SU-DHL-6 (cell line): Measurements from ENCODE around the gene ZNF662.

Source experiments
- H2AFZ ChIP-seq: fragments of 200-600 bp; sonication (generic); 2 replicates; pipeline ENCODE4 v1.6.1; 2014; ENCODE audit warnings: low read depth, mild to moderate bottlenecking, moderate library complexity, mixed read lengths, antibody characterized with exemption, low read length; ENCODE audit not compliant: severe bottlenecking
- H3F3A ChIP-seq: fragments of 200-600 bp; shearing (Covaris generic); 2 replicates; pipeline ENCODE4 v1.6.0; 2016; ENCODE audit warnings: antibody characterized with exemption, mild to moderate bottlenecking; ENCODE audit not compliant: insufficient read depth
- H3K27ac ChIP-seq: fragments of 200-600 bp; sonication (generic); 2 replicates; pipeline ENCODE4 v1.5.1; 2016; ENCODE audit warnings: low read depth, mild to moderate bottlenecking, low read length, moderate library complexity, mixed read lengths
- H3K27me3 ChIP-seq: fragments of 200-600 bp; sonication (generic), shearing (Covaris generic); 2 replicates; pipeline ENCODE4 v1.6.0; 2014; ENCODE audit warnings: mild to moderate bottlenecking, low read length
- H3K36me3 ChIP-seq: fragments of 200-600 bp; sonication (generic); 2 replicates; pipeline ENCODE4 v1.6.1; 2014; ENCODE audit warnings: mild to moderate bottlenecking, low read length, mixed read lengths
- H3K4me2 ChIP-seq: fragments of 300-600, 200-600 bp; shearing (Covaris generic), sonication (generic); 2 replicates; pipeline ENCODE4 v1.6.0; 2014; ENCODE audit warnings: low read length, low read depth, mild to moderate bottlenecking; ENCODE audit not compliant: poor library complexity, severe bottlenecking
- H3K4me3 ChIP-seq: fragments of 200-600 bp; sonication (generic); 2 replicates; pipeline ENCODE4 v1.5.1; 2014; ENCODE audit warnings: antibody characterized with exemption, low read length, mild to moderate bottlenecking, mixed read lengths; ENCODE audit not compliant: insufficient read depth, poor library complexity, severe bottlenecking
- H3K79me2 ChIP-seq: fragments of 200-600 bp; sonication (generic); 2 replicates; pipeline ENCODE4 v1.6.1; 2014; ENCODE audit warnings: mild to moderate bottlenecking, low read length, moderate library complexity; ENCODE audit not compliant: insufficient read depth
- H3K9ac ChIP-seq: fragments of 200-600 bp; sonication (generic); 2 replicates; pipeline ENCODE4 v1.7.0; 2014; ENCODE audit warnings: mild to moderate bottlenecking, low read length
- H3K9me2 ChIP-seq: fragments of 200-600 bp; sonication (generic); replicated peaks from 2 replicates; pipeline ENCODE4 v1.6.1; 2014; ENCODE audit warnings: low read length; ENCODE audit not compliant: insufficient read depth
- H3K9me3 ChIP-seq: fragments of 200-600 bp; sonication (generic); 2 replicates; pipeline ENCODE4 v1.6.1; 2014; ENCODE audit warnings: low read length, mixed read lengths; ENCODE audit not compliant: insufficient read depth
- H4K20me1 ChIP-seq: fragments of 200-600 bp; sonication (generic); 2 replicates; pipeline ENCODE4 v1.6.1; 2014; ENCODE audit warnings: low read depth, mild to moderate bottlenecking, antibody characterized with exemption, low read length, moderate library complexity, mixed read lengths
- CTCF ChIP-seq: fragments of 200-600 bp; sonication (generic); IDR thresholded peaks from one replicate; pipeline ENCODE4 v1.5.1; 2017; ENCODE audit warnings: antibody characterized with exemption, mild to moderate bottlenecking, low read length, moderate library complexity; ENCODE audit not compliant: insufficient read depth, poor library complexity, severe bottlenecking
- EZH2phosphoT487 ChIP-seq: fragments of 200-600 bp; sonication (generic), shearing (Covaris generic); conservative IDR thresholded peaks from 2 replicates; pipeline ENCODE4 v1.6.1; 2018; ENCODE audit warnings: mild to moderate bottlenecking, antibody characterized with exemption, low read length, moderate library complexity, mixed read lengths

The ZNF662 gene

GRCh38 chr3:42936157-42936981, 30.4 kb downstream of the ZNF662 start:
- no peak overlapping the region for H3K9ac ChIP-seq
- no peaks in the 10 kb centered on the region for H3K9me3 ChIP-seq
- H3K4me2 ChIP-seq = no peak overlapping the region
- no peaks in the 10 kb centered on the region for H3K36me3 ChIP-seq
- no peak overlapping the region for H3K27ac ChIP-seq
- no peaks in the 10 kb centered on the region for H3K79me2 ChIP-seq
- no peak overlapping the region for H3K4me3 ChIP-seq
- H3F3A ChIP-seq = no peaks in the 10 kb centered on the region
- H2AFZ ChIP-seq = no peak overlapping the region
- no peaks in the 10 kb centered on the region for H3K9me2 ChIP-seq
- no peaks in the 10 kb centered on the region for H4K20me1 ChIP-seq
- no peak for TF ChIP-seq CTCF
- TF ChIP-seq EZH2phosphoT487 = no peak
- no peaks in the 10 kb centered on the region for H3K27me3 ChIP-seq

- no peak overlapping the region for H3K4me2 ChIP-seq
- no peaks in the 10 kb centered on the region for H4K20me1 ChIP-seq
- no peaks in the 10 kb centered on the region for H3K9me2 ChIP-seq
- H2AFZ ChIP-seq = no peak overlapping the region
- no peaks in the 10 kb centered on the region for H3F3A ChIP-seq
- no peak for TF ChIP-seq EZH2phosphoT487
- no peak for TF ChIP-seq CTCF
- no peak overlapping the region for H3K27ac ChIP-seq
- H3K9me3 ChIP-seq = no peaks in the 10 kb centered on the region
- no peak overlapping the region for H3K9ac ChIP-seq
- H3K27me3 ChIP-seq = no peaks in the 10 kb centered on the region
- no peaks in the 10 kb centered on the region for H3K79me2 ChIP-seq
- no peak overlapping the region for H3K4me3 ChIP-seq
- H3K36me3 ChIP-seq = no peaks in the 10 kb centered on the region
These were observed 31.4 kb downstream of the ZNF662 start for GRCh38 chr3:42937334-42937733.

GRCh38 chr3:42942693-42943092, 36.8 kb downstream of the ZNF662 start:
- Histone ChIP-seq H3K9ac (no peak overlapping the region), H3K36me3 (no peaks in the 10 kb centered on the region), H3K27me3 (no peaks in the 10 kb centered on the region), H3K79me2 (no peaks in the 10 kb centered on the region), H3F3A (no peaks in the 10 kb centered on the region), H3K27ac (no peak overlapping the region), H2AFZ (no peak overlapping the region), H3K9me3 (no peaks in the 10 kb centered on the region), H4K20me1 (no peaks in the 10 kb centered on the region), H3K9me2 (no peaks in the 10 kb centered on the region), H3K4me3 (no peak overlapping the region), H3K4me2 (no peak overlapping the region)
- TF ChIP-seq CTCF (no peak), EZH2phosphoT487 (no peak)
